CD4-positive, CD25-positive, alpha-beta regulatory T cell (primary cell): ENCODE measurements around the gene PARP14. TPM values are rescaled to one million over a fixed set of nuclear protein-coding genes. Genes with fewer than 3 reads are reported as not detected.

Experiments
- ATAC-seq, 2 donors: fragments of 150-1000 bp; cut with Tn5 transposase; one replicate each; pipeline ENCODE4 v1.10.0; 2021; ENCODE audit warnings: low read depth in 2 of 2, moderate number of reproducible peaks in 2 of 2, moderate library complexity in 1 of 2
- DNase-seq, 3 donors: peaks; one replicate each; pipeline versions ENCODE4 v3.0.0 to v3.0.0-alpha.2; 2012 to 2022; ENCODE audit warnings: mixed read lengths in 1 of 3
- H3K27ac ChIP-seq: one replicate; pipeline ENCODE4 v1.7.0; 2013; ENCODE audit warnings: mild to moderate bottlenecking, low read length; ENCODE audit not compliant: insufficient read depth, poor library complexity, severe bottlenecking
- H3K27me3 ChIP-seq: one replicate; pipeline ENCODE4 v1.7.0; 2013; ENCODE audit warnings: low read length; ENCODE audit not compliant: control insufficient read depth, insufficient read depth
- H3K36me3 ChIP-seq: one replicate; pipeline ENCODE4 v1.7.0; 2013; ENCODE audit warnings: mild to moderate bottlenecking, low read length, moderate library complexity; ENCODE audit not compliant: control insufficient read depth, insufficient read depth
- H3K4me1 ChIP-seq: 2 replicates; pipeline ENCODE4 v1.7.0; 2013; ENCODE audit warnings: mild to moderate bottlenecking, low read length; ENCODE audit not compliant: insufficient read depth, control insufficient read depth, poor library complexity, severe bottlenecking
- H3K4me3 ChIP-seq: one replicate; pipeline ENCODE4 v1.7.0; 2013; ENCODE audit warnings: low read depth, mild to moderate bottlenecking, low read length, moderate library complexity
- H3K9me3 ChIP-seq, 2 experiments: 1 replicate in 1 of 2; 2 replicates in 1 of 2; pipeline ENCODE4 v1.7.0; 2013; ENCODE audit warnings: low read length in 2 of 2, mild to moderate bottlenecking in 1 of 2, moderate library complexity in 1 of 2; ENCODE audit not compliant: control insufficient read depth in 2 of 2
- H3K27ac Mint-ChIP-seq, 3 donors: one replicate each; pipeline ENCODE4 v1.8.0; 2020 to 2022; ENCODE audit warnings: mild to moderate bottlenecking in 3 of 3, mixed read lengths in 3 of 3, moderate library complexity in 2 of 3
- H3K27me3 Mint-ChIP-seq: one replicate; pipeline ENCODE4 v1.8.0; 2022; ENCODE audit warnings: mild to moderate bottlenecking, mixed read lengths
- H3K36me3 Mint-ChIP-seq: one replicate; pipeline ENCODE4 v1.8.0; 2020; ENCODE audit warnings: mixed read lengths
- H3K4me1 Mint-ChIP-seq, 4 donors: one replicate each; pipeline ENCODE4 v1.8.0; 2020 to 2022; ENCODE audit warnings: mixed read lengths in 4 of 4, mild to moderate bottlenecking in 1 of 4
- H3K4me3 Mint-ChIP-seq, 4 donors: one replicate each; pipeline ENCODE4 v1.8.0; 2020 to 2022; ENCODE audit warnings: mild to moderate bottlenecking in 4 of 4, mixed read lengths in 4 of 4, moderate library complexity in 3 of 4
- H3K9me3 Mint-ChIP-seq, 7 donors: one replicate each; pipeline ENCODE4 v1.8.0; 2020 to 2022; ENCODE audit warnings: mixed read lengths in 7 of 7, mild to moderate bottlenecking in 3 of 7, moderate library complexity in 2 of 7
- polyA plus RNA-seq, 4 donors: library from polyadenylated mRNA; unstranded; fragments of 300-500 nt; fragmentation: Illumina TruSeq; gene quantifications; one replicate each; pipeline ENCODE4 v1.2.3, GENCODE V29; 2021
- total RNA-seq: library from RNA; stranded (reverse); gene quantifications from one replicate; pipeline ENCODE4 v1.2.3, GENCODE V29; 2022

Gene PARP14
- total and polyA plus RNA-seq, 5 donors from 2014 or later, result 14.2 to 89.7 (median 19.5) TPM

- peak overlapping the region; percentile 33 to 82 (median 44) for H3K27ac Mint-ChIP-seq
- no peak overlapping the region for H3K27ac ChIP-seq
- ATAC-seq, result no peak
Observed at GRCh38 chr3:122760453-122761271, 80.0 kb downstream of the PARP14 start.

DNA sequence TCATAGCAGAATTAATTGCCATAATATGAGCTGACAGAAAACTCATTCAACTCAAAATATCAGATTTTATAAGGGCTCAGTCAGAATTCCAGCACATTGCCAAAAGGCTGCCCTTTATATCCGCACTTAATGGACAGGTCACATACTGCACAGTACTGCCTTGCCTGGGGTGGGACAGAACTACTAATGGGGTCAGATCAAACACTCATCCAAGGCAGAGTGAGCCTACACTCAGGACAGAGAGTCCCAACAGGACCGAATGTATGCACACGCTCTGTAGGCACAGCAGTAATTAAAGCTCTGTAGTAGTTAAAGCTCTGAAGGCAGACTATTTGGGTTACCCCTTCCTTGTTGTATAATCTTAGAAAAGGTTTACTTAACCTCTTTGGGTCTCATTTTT lies 85.8 kb downstream of the PARP14 start:
- Histone ChIP-seq H3K4me3 (no peak overlapping the region), H3K9me3 (no peaks in the 10 kb centered on the region), H3K4me1 (no peaks in the 10 kb centered on the region), H3K27me3 (no peaks in the 10 kb centered on the region), H3K27ac (no peak overlapping the region), H3K36me3 (peaks cover 27% of the 10 kb centered on the region)
- Mint-ChIP-seq H3K27ac (no peak overlapping the region), H3K9me3 (peaks cover 0 to 1% (median 0%) of the 10 kb centered on the region in 7 donors), H3K36me3 (peaks cover 49% of the 10 kb centered on the region), H3K4me3 (no peak overlapping the region), H3K27me3 (no peaks in the 10 kb centered on the region), H3K4me1 (peaks cover 0 to 16% (median 10%) of the 10 kb centered on the region in 4 donors)
- DNase-seq (no peak), ATAC-seq (no peak)

More at GRCh38 chr3:122760453-122761271, 80.0 kb downstream of the PARP14 start:
- Mint-ChIP-seq H3K36me3 (peaks cover 22% of the 10 kb centered on the region), H3K9me3 (no peaks in the 10 kb centered on the region), H3K4me3 (no peak overlapping the region), H3K4me1 (peaks cover 4 to 21% (median 12%) of the 10 kb centered on the region in 4 donors), H3K27me3 (no peaks in the 10 kb centered on the region)
- no peaks in the 10 kb centered on the region for H3K9me3 ChIP-seq
- no peak for DNase-seq
- peaks cover 21% of the 10 kb centered on the region for H3K36me3 ChIP-seq
- no peaks in the 10 kb centered on the region for H3K27me3 ChIP-seq
- no peaks in the 10 kb centered on the region for H3K4me1 ChIP-seq
- no peak overlapping the region for H3K4me3 ChIP-seq

DNA sequence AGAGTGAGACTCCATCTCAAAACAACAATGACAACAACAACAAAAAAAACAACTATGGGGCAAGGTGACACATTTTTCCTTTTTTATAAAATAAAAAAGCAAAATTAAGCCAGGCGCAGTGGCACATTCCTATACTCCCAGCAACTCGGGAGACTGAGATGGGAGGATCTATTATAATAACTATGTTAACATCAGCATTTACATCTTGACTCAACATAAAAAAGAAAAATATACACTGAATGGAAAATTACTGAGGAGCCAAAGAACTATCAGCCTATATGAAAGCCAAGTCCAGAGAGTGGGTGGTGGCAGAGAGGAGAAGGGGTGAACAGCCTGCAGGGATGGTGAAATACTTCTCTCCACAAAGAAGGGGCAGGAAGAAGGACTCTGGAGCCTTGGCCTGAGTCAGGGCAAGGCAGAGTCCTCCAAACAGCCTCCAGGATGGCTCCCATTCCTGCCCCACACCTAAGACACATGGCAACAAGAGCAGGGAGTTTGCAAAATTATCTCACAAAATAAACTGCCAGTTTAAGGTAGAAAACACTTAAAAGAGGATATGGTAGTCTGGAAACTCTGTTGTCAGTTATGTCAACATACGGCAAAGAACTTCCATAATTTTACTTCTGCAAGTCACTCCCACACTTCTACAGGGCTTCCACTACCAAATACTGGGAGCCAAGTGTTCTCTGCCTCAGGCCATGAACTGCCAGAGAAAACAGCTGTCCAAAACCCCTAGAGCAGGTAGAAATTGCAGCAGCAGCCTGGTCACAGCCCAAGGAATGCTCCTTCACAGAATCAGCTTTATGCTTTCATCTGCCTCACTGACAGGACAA lies 87.1 kb downstream of the PARP14 start:
- Histone ChIP-seq H3K27me3 (no peaks in the 10 kb centered on the region), H3K27ac (no peak overlapping the region), H3K4me3 (no peak overlapping the region), H3K4me1 (no peaks in the 10 kb centered on the region), H3K36me3 (peaks cover 27% of the 10 kb centered on the region), H3K9me3 (no peaks in the 10 kb centered on the region)
- Mint-ChIP-seq H3K36me3 (peaks cover 39% of the 10 kb centered on the region), H3K9me3 (peaks cover 0 to 1% (median 0%) of the 10 kb centered on the region in 7 donors), H3K4me1 (peaks cover 0 to 19% (median 8%) of the 10 kb centered on the region in 4 donors), H3K27ac (peak overlapping the region in 2 of 3 donors; percentile 53 to 72), H3K4me3 (no peak overlapping the region), H3K27me3 (no peaks in the 10 kb centered on the region)
- DNase-seq (no peak), ATAC-seq (no peak)

GRCh38 chr3:122770521-122771202 lies 90.0 kb downstream of the PARP14 start:
- H3K27me3 Mint-ChIP-seq, result no peaks in the 10 kb centered on the region
- H3K9me3 Mint-ChIP-seq, result peaks cover 0 to 1% (median 0%) of the 10 kb centered on the region in 7 donors
- no peak overlapping the region for H3K4me3 Mint-ChIP-seq
- no peak overlapping the region for H3K27ac Mint-ChIP-seq
- Histone ChIP-seq H3K27ac (no peak overlapping the region), H3K9me3 (no peaks in the 10 kb centered on the region), H3K36me3 (peaks cover 28% of the 10 kb centered on the region), H3K27me3 (no peaks in the 10 kb centered on the region), H3K4me3 (no peak overlapping the region), H3K4me1 (no peaks in the 10 kb centered on the region)
- no peak for DNase-seq
- peaks cover 0 to 18% (median 5%) of the 10 kb centered on the region in 4 donors for H3K4me1 Mint-ChIP-seq
- peaks cover 40% of the 10 kb centered on the region for H3K36me3 Mint-ChIP-seq
- ATAC-seq, result no peak

- H3K4me1 Mint-ChIP-seq, result peaks cover 0 to 18% (median 10%) of the 10 kb centered on the region in 4 donors
- no peak for ATAC-seq
- Histone ChIP-seq H3K4me3 (no peak overlapping the region), H3K4me1 (no peaks in the 10 kb centered on the region), H3K27me3 (no peaks in the 10 kb centered on the region), H3K9me3 (no peaks in the 10 kb centered on the region), H3K27ac (no peak overlapping the region), H3K36me3 (peaks cover 21% of the 10 kb centered on the region)
- H3K4me3 Mint-ChIP-seq, result no peak overlapping the region
- H3K27ac Mint-ChIP-seq, result no peak overlapping the region
- H3K36me3 Mint-ChIP-seq, result peaks cover 23% of the 10 kb centered on the region
- H3K9me3 Mint-ChIP-seq, result no peaks in the 10 kb centered on the region
- no peaks in the 10 kb centered on the region for H3K27me3 Mint-ChIP-seq
- no peak for DNase-seq
Observed at GRCh38 chr3:122772827-122773226, 92.2 kb downstream of the PARP14 start.

- Histone ChIP-seq H3K27me3 (no peaks in the 10 kb centered on the region), H3K4me1 (no peaks in the 10 kb centered on the region), H3K4me3 (no peak overlapping the region), H3K9me3 (no peaks in the 10 kb centered on the region), H3K27ac (no peak overlapping the region), H3K36me3 (peaks cover 13% of the 10 kb centered on the region)
- Mint-ChIP-seq H3K9me3 (no peaks in the 10 kb centered on the region), H3K4me1 (peaks cover 0 to 14% (median 9%) of the 10 kb centered on the region in 4 donors), H3K36me3 (peaks cover 15% of the 10 kb centered on the region), H3K27me3 (no peaks in the 10 kb centered on the region), H3K4me3 (no peak overlapping the region), H3K27ac (peak overlapping the region in 2 of 3 donors; percentile 2 to 10)
- no peak for ATAC-seq
- DNase-seq, result no peak
Observed at GRCh38 chr3:122773944-122774509, 93.4 kb downstream of the PARP14 start.

- Mint-ChIP-seq H3K4me1 (peaks cover 0 to 14% (median 7%) of the 10 kb centered on the region in 4 donors), H3K27ac (peak overlapping the region in 1 of 3 donors; percentile 2), H3K4me3 (no peak overlapping the region), H3K27me3 (no peaks in the 10 kb centered on the region), H3K36me3 (peaks cover 12% of the 10 kb centered on the region), H3K9me3 (no peaks in the 10 kb centered on the region)
- Histone ChIP-seq H3K4me3 (no peak overlapping the region), H3K9me3 (no peaks in the 10 kb centered on the region), H3K4me1 (no peaks in the 10 kb centered on the region), H3K27me3 (no peaks in the 10 kb centered on the region), H3K36me3 (peaks cover 13% of the 10 kb centered on the region), H3K27ac (no peak overlapping the region)
- no peak for ATAC-seq
- DNase-seq, result no peak
Observed at GRCh38 chr3:122774564-122774963, 93.9 kb downstream of the PARP14 start.
